Hepatocyte (in vitro differentiated cells): Measurements from ENCODE around the gene TAP1.
"Not testable (repeated sequence)": the region's sequence is repeated elsewhere in the genome, so short reads cannot be mapped to it uniquely, and the experiment has no call there.

Source experiments
- CTCF ChIP-seq: fragments of 200-600 bp; sonication (generic); IDR thresholded peaks from 2 replicates; pipeline ENCODE4 v1.5.1; 2016; ENCODE audit warnings: antibody characterized with exemption, mild to moderate bottlenecking; ENCODE audit not compliant: poor library complexity
- EZH2 ChIP-seq: fragments of 200-600 bp; sonication (generic); IDR thresholded peaks from 2 replicates; pipeline ENCODE4 v1.6.1; 2016; ENCODE audit warnings: antibody characterized with exemption, mild to moderate bottlenecking, borderline replicate concordance

GRCh38 chr6:32805404-32805803, 48.1 kb downstream of the TAP1 start:
- not testable (repeated sequence) for TF ChIP-seq CTCF, EZH2
